HepG2 (cell line): Measurements from ENCODE around the gene GJD4. TPM values are rescaled to one million over a fixed set of nuclear protein-coding genes. Genes with fewer than 3 reads are reported as not detected.

Source experiments
- ATAC-seq: fragments of 200-7000 bp; cut with Tn5 transposase; 3 replicates; pipeline ENCODE4 v1.9.1; 2020; ENCODE audit warnings: mild to moderate bottlenecking, moderate library complexity
- BruUV-seq: library from RNA; stranded (reverse); fragments of 400-500 nt; replicated peaks from 2 replicates; lab custom pipeline; 2021; lab: Mats Ljungman, UMichigan
- CTCF ChIA-PET: fragments of 300-600 bp; formaldehyde crosslinking; extraction: SDS; loops from one replicate; lab custom pipeline; 2021; ENCODE audit warnings: low total read pairs, inconsistent platforms, low intra/inter-chr PET ratio; lab: Yijun Ruan, JAX
- POLR2A ChIA-PET: fragments of 350-600 bp; sonication (Branson Sonifier 250); formaldehyde crosslinking; loops from one replicate; lab custom pipeline; 2020; ENCODE audit warnings: antibody characterized with exemption, inconsistent platforms; lab: Yijun Ruan, JAX
- DNase-seq: peaks from one replicate; pipeline ENCODE4 v3.0.0-alpha.2; 2015; ENCODE audit warnings: low spot score
- FAIRE-seq: peaks from 3 replicates; lab custom pipeline; 2011; peaks lifted over from hg19 to GRCh38; lab: Jason Lieb, UNC
- H2AFZ ChIP-seq: one replicate; pipeline ENCODE4 v1.6.1; 2011; ENCODE audit warnings: low read length, inconsistent platforms
- H3K27ac ChIP-seq: fragments of 300-600 bp; 3 replicates; pipeline ENCODE4 v1.8.0; 2011; ENCODE audit warnings: mixed run types, mild to moderate bottlenecking, mixed read lengths, low read length, inconsistent platforms; ENCODE audit not compliant: insufficient read depth; ENCODE audit errors: extremely low read length
- H3K27me3 ChIP-seq, 2 experiments: fragments of 200-600 bp in 1 of 2; 2 replicates in 1 of 2; 3 replicates in 1 of 2; pipeline versions ENCODE4 v1.6.0 to v1.8.0; 2011; ENCODE audit warnings: low read length in 2 of 2, mild to moderate bottlenecking in 2 of 2, moderate library complexity in 2 of 2, inconsistent platforms in 1 of 2; ENCODE audit not compliant: insufficient read depth in 2 of 2, control insufficient read depth in 1 of 2
- H3K36me3 ChIP-seq, 2 experiments: fragments of 200-600 bp in 1 of 2; replicated peaks in 1 of 2; 2 replicates in 1 of 2; 3 replicates in 1 of 2; pipeline versions ENCODE4 v1.5.1 to v1.8.0; 2011; ENCODE audit warnings: low read length in 2 of 2, inconsistent platforms in 1 of 2; ENCODE audit not compliant: insufficient read depth in 2 of 2, control insufficient read depth in 1 of 2
- H3K4me1 ChIP-seq: 2 replicates; pipeline ENCODE4 v1.5.1; 2012; ENCODE audit warnings: low read length, inconsistent platforms; ENCODE audit not compliant: insufficient read depth
- H3K4me2 ChIP-seq: 2 replicates; pipeline ENCODE4 v1.6.0; 2011; ENCODE audit warnings: low read depth, low read length, inconsistent platforms
- H3K4me3 ChIP-seq, 3 experiments: fragments of 200-600 bp in 1 of 3; sonication (generic), shearing (Covaris generic) in 1 of 3; replicated peaks in 1 of 3; 2 replicates each; pipeline ENCODE4 v1.5.1; 2011 to 2016; ENCODE audit warnings: low read length in 3 of 3, inconsistent platforms in 2 of 3, low read depth in 2 of 3, mild to moderate bottlenecking in 2 of 3, control low read depth in 1 of 3, mixed read lengths in 1 of 3; ENCODE audit not compliant: insufficient read depth in 1 of 3
- H3K79me2 ChIP-seq: one replicate; pipeline ENCODE4 v1.6.1; 2011; ENCODE audit warnings: low read length, inconsistent platforms; ENCODE audit not compliant: insufficient read depth
- H3K9ac ChIP-seq: 2 replicates; pipeline ENCODE4 v1.6.0; 2011; ENCODE audit warnings: mild to moderate bottlenecking, low read depth, low read length, inconsistent platforms; ENCODE audit not compliant: insufficient read depth
- H3K9me3 ChIP-seq: 2 replicates; pipeline ENCODE4 v1.5.1; 2012; ENCODE audit warnings: mild to moderate bottlenecking, low read length
- H4K20me1 ChIP-seq: 2 replicates; pipeline ENCODE4 v1.6.0; 2011; ENCODE audit warnings: inconsistent platforms, mild to moderate bottlenecking, low read length, moderate library complexity; ENCODE audit not compliant: insufficient read depth
- GLI4 ChIP-seq: sonication (generic); formaldehyde crosslinking; IDR thresholded peaks from 2 replicates; pipeline ENCODE4 v1.5.1; 2020; ENCODE audit warnings: missing genetic modification reagents, mild to moderate bottlenecking, moderate library complexity, borderline replicate concordance
- HCFC1 ChIP-seq: fragments of 150-350 bp; IDR thresholded peaks from 2 replicates; pipeline ENCODE4 v1.6.1; 2014; ENCODE audit warnings: low read depth, low read length
- MXI1 ChIP-seq: IDR thresholded peaks from 3 replicates; pipeline ENCODE4 v1.6.1; 2012; ENCODE audit warnings: low read depth, low read length, inconsistent platforms, borderline replicate concordance
- RXRB ChIP-seq: IDR thresholded peaks from 2 replicates; pipeline ENCODE4 v1.6.1; 2016; ENCODE audit warnings: borderline replicate concordance, missing genetic modification reagents, missing compliant biosample characterization
- THAP7 ChIP-seq: sonication (generic); formaldehyde crosslinking; IDR thresholded peaks from 2 replicates; pipeline ENCODE4 v1.8.1; 2023; ENCODE audit warnings: mild to moderate bottlenecking, missing genetic modification reagents
- ZNF160 ChIP-seq: sonication (generic); formaldehyde crosslinking; IDR thresholded peaks from 2 replicates; pipeline ENCODE4 v1.8.0; 2022; ENCODE audit warnings: mild to moderate bottlenecking, inconsistent platforms, missing genetic modification reagents
- ZNF256 ChIP-seq: sonication (generic); formaldehyde crosslinking; conservative IDR thresholded peaks from 2 replicates; pipeline ENCODE4 v1.4.0; 2020; ENCODE audit warnings: missing genetic modification reagents
- ZNF317 ChIP-seq: sonication (generic); formaldehyde crosslinking; IDR thresholded peaks from 2 replicates; pipeline ENCODE4 v1.5.0; 2020; ENCODE audit warnings: mild to moderate bottlenecking, missing genetic modification reagents
- ZNF329 ChIP-seq: sonication (generic); formaldehyde crosslinking; IDR thresholded peaks from 2 replicates; pipeline ENCODE4 v1.9.0; 2021; ENCODE audit warnings: low read depth, mild to moderate bottlenecking, missing genetic modification reagents
- ZNF850 ChIP-seq: sonication (generic); formaldehyde crosslinking; conservative IDR thresholded peaks from 2 replicates; pipeline ENCODE4 v1.9.0; 2021; ENCODE audit warnings: mild to moderate bottlenecking, missing genetic modification reagents
- WGBS: methylation state at CpG from one replicate; pipeline ENCODE4 v1.1.6; 2017; ENCODE audit warnings: low lambda C conversion rate; 5-methylcytosine and 5-hydroxymethylcytosine counted together
- in situ Hi-C: cut with HindIII; loops from 2 replicates; pipeline ENCODE4 v1.10.0; 2017; ENCODE audit warnings: low pct_unique_long_range_greater_than_20kb; ENCODE audit not compliant: extremely low pct_ligation_motif_present
- intact Hi-C: fragments of 100-400 bp; cut with micrococcal nuclease; formaldehyde crosslinking; loops from one replicate; pipeline ENCODE4 v1.10.0; 2022; ENCODE audit not compliant: unreplicated experiment
- polyA plus RNA-seq, 8 experiments: library from polyadenylated mRNA; depleted of rRNA in 3 of 8; stranded (reverse) in 7 of 8; unstranded in 1 of 8; fragments of >200 nt; fragmentation: Illumina TruSeq in 4 of 8; extraction: Trizol in 4 of 8; gene quantifications; 2 replicates each; pipeline versions ENCODE4 v1.2.1 to v1.2.3, GENCODE V29; 2011 to 2016; ENCODE audit warnings: low read depth in 4 of 8, missing spikeins in 1 of 8, mixed read lengths in 1 of 8; ENCODE audit not compliant: insufficient read depth in 1 of 8
- total RNA-seq, 5 experiments: library from RNA; depleted of rRNA; stranded (reverse); fragments of >200 nt; fragmentation: Illumina TruSeq; extraction: Trizol; gene quantifications; 2 replicates each; pipeline ENCODE4 v1.2.3, GENCODE V29; 2016; ENCODE audit warnings: low read depth in 1 of 5
- TF ChIP-seq, protein P1 (sequence below): sonication (generic); formaldehyde crosslinking; conservative IDR thresholded peaks from 2 replicates; pipeline ENCODE4 v1.4.0; 2020; ENCODE audit warnings: missing genetic modification reagents

Gene GJD4
- total and polyA plus RNA-seq, 2 of the 13 experiments (the other 11 are each of a cell fraction or from before 2014, with no cell fraction given), result not detected

- in situ Hi-C loops, result no loop called here
- CTCF ChIA-PET, result no interaction called here
Observed at GRCh38 chr10:35657621-35658020, 52.5 kb downstream of the GJD4 start.

More at GRCh38 chr10:35657621-35658020, 52.5 kb downstream of the GJD4 start:
- ATAC-seq (no peak), DNase-seq (no peak), FAIRE-seq (no peak)
- Histone ChIP-seq H3K9ac (no peak overlapping the region), H3K79me2 (no peaks in the 10 kb centered on the region), H3K4me2 (no peak overlapping the region), H4K20me1 (no peaks in the 10 kb centered on the region), H2AFZ (no peak overlapping the region), H3K27ac (no peak overlapping the region), H3K27me3 (no peaks in the 10 kb centered on the region), H3K4me3 (no peak overlapping the region), H3K4me1 (no peaks in the 10 kb centered on the region), H3K36me3 (no peaks in the 10 kb centered on the region), H3K9me3 (no peaks in the 10 kb centered on the region)
- intact Hi-C loops, result no loop called here
- BruUV-seq, result no TSS peak
- 44% methylated on average over 5 of the region's 5 CpGs for WGBS
- TF ChIP-seq, protein P1, sequence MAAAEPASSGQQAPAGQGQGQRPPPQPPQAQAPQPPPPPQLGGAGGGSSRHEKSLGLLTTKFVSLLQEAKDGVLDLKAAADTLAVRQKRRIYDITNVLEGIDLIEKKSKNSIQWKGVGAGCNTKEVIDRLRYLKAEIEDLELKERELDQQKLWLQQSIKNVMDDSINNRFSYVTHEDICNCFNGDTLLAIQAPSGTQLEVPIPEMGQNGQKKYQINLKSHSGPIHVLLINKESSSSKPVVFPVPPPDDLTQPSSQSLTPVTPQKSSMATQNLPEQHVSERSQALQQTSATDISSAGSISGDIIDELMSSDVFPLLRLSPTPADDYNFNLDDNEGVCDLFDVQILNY (CRISPR knock-in tag), result no peak
- TF ChIP-seq ZNF317, result no peak
- no peak for TF ChIP-seq THAP7 (CRISPR knock-in tag)
- no peak for TF ChIP-seq HCFC1
- no peak for TF ChIP-seq ZNF160 (CRISPR knock-in tag)
- TF ChIP-seq RXRB, result no peak
- TF ChIP-seq ZNF329 (CRISPR knock-in tag), result no peak
- TF ChIP-seq ZNF850 (CRISPR knock-in tag), result no peak
- no peak for TF ChIP-seq ZNF256 (CRISPR knock-in tag)
- no peak for TF ChIP-seq MXI1
- TF ChIP-seq GLI4 (CRISPR knock-in tag), result no peak
- POLR2A ChIA-PET, result no interaction called here

Other genes with a start within 250 kb of the GJD4 start
- gene FZD8, start 37.0 kb downstream of the GJD4 start, total RNA-seq (2016; rRNA removed; fragmentation: Illumina TruSeq; extraction: Trizol), result 0.07 TPM in 1 of 2 replicates, not detected in the other
- 0.03 and 0.05 TPM in 2 replicates for gene FZD8, start 37.0 kb downstream of the GJD4 start, polyA plus RNA-seq (2011; rRNA removed)